Stimulated activated CD4-positive, alpha-beta T cell treated with anti-CD3 and anti-CD28 coated beads, Interleukin-4, amount 100 ng/mL, for 1 hour (primary cell): ENCODE data around the gene ARL15.

Experiments
- DNase-seq: peaks from one replicate; pipeline ENCODE4 v3.0.0-alpha.2; 2020

The ARL15 gene

DNA sequence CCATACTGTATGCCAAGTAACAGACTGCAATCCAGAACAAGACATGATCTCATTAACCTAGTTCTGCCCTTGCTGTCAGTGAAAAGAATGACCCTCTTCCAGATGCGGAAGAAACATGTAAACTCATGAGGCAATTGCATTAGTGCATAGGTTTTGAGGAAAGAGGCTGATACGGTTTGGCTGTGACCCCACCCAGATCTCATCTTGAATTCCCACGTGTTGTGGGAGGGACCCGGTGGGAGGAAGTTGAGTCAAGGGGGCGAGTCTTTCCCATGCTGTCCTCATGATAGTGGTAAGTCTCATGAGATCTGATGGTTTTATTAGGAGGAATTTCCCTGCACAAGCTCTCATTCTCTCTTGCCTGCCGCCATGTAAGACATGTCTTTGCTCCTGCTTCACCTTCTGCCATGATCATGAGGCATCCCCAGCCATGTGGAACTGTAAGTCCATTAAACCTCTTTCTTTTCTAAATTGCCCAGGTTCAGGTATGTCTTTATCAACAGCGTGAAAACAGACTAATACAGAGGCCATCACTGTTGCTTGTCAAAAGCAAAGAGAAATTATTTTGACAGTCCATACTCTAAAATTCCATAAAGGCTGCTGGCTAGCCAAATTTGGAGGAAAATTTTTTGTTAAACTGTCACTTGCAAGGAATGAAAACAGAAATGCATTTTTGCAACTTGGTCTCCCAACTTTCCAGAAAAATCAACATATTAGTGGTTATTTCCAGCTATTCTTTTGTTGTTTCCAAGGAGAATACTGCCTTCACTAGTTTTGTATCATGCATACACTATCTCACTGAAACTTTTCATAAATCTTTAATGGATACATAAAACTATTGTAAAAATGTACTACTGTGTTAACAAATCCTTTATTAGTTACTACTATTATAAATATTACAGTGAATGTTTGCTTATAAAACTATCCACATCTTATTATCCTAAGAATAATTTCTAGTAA is 3.2 kb upstream of the ARL15 start:
- no peak for DNase-seq

DNA sequence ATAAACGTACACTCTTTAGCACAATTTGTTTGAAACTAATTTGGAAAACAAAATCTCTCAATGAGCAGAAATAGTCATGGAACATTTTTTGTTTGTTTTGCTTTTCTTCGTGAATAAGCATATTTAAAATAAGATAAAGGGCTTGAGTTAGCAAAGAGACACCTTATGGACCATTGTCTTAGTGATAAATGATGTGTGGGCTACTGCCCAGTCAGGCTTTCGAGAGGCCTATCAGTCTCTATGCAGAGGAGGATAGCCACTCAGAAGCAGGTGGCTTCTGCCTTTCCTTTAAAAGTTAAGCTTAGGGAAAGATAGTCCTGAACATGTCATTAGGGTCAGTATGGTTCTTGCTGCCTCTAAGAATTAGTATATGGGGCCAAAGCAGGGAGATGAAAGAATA is 2.1 kb upstream of the ARL15 start:
- no peak for DNase-seq

GRCh38 chr5:54311176-54311677 is 854 bp upstream of the ARL15 start:
- DNase-seq, result no peak

- peak; percentile 29 for DNase-seq
Observed at GRCh38 chr5:54309691-54310432, 511 bp downstream of the ARL15 start.

DNA sequence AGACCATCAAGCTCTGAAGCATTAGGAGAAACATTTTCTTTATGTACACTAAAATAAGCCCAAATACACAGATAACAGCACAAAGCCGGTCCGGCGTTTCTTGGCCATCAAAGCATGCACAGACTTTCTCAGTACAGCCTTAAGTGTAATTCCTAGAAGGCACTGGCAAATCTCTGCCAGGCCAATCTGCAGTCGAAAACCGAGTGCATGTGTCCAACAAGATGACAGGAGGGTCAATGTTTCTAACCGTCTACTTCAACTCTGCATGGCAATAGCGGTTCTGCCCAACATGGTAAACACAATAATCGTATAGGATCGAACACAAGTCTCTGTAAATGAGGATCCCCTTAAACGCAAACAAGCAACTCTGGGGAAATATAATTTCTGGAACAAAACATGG is 1.1 kb downstream of the ARL15 start:
- no peak for DNase-seq

DNA sequence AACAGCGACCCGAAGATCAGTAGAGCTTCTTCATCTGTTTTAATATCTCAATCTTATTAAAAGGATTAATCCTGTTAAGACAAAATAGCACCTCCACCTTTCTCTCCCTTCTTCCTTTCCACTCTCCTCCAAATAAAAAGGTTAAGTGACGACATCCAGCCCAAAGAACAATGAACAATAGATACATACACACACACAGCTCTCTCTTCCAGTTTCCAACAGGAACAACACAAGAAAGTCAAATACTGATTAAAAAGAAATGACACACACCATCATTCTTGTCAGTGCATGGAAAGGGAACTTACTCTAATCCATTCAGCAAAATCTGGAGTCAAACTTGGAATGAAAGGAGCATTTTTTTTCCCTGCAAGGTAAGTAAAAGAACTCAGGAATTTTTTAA is 2.8 kb downstream of the ARL15 start:
- no peak for DNase-seq

- no peak for DNase-seq
Observed at GRCh38 chr5:54306893-54307292, 3.5 kb downstream of the ARL15 start.

DNA sequence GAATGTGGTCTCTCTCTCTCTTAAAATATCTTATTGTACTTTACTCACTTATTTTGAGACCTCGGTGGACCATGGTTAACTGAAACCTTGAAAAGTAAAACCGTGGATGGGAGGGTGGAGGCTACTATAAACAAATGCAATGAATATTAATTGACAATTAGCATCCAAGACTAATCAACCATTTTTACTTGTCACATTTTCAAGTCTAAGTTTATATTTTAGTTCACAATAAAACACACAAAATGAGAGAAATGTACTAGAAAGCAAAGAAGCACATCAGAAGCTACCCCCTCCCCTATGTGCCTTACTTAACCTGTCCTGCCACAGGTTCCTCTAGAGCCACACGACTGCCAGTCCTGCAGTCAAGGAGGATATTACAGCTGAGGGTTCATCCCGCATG is 4.6 kb downstream of the ARL15 start:
- no peak for DNase-seq

- DNase-seq, result no peak
Observed at GRCh38 chr5:54304040-54304439, 6.3 kb downstream of the ARL15 start.

GRCh38 chr5:54302267-54302687 is 8.1 kb downstream of the ARL15 start:
- no peak for DNase-seq

- no peak for DNase-seq
Observed at GRCh38 chr5:54301849-54302248, 8.5 kb downstream of the ARL15 start.

DNA sequence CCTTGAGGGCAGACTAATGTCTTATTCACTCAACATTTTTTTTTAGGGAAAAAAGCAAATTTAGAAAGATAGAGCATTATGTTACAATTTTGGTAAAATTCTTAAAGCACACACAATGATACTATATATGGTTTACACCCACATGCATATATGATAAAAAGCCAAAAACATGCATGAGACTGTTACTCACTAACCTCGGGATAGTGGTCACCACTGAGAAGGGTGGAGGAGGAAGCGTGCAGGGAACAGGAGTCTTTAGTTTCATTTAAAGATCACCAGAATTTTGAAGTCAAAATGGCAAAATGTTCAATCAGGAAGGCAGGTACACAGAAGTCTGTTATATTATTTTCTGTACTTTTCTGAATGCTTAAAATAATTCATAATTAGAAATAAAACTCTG is 9.2 kb downstream of the ARL15 start:
- DNase-seq, result no peak

GRCh38 chr5:54298947-54299346 is 11.4 kb downstream of the ARL15 start:
- no peak for DNase-seq

DNA sequence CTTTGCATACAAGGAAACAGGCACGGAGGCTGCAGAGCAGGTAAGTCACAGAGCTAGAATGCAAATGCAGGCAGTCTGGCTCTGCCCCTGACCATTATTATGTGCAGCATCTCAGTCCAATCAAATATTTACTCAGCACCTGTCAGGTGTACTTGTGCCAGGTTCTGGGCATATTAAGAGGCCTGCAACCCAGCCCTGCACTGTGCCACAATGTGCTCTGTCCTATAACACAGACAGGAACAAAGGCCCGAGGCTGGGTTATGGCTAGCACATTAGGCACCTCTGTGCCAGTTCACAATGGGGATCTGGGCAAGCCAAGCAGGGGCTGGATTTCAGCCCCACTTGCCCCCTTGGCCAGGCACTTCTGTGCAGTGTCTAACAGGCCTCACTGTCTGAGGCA is 14.0 kb downstream of the ARL15 start:
- DNase-seq, result no peak

GRCh38 chr5:54295651-54296276 is 14.6 kb downstream of the ARL15 start:
- no peak for DNase-seq

- DNase-seq, result no peak
Observed at GRCh38 chr5:54294097-54294667, 16.2 kb downstream of the ARL15 start.

GRCh38 chr5:54292866-54293265 is 17.5 kb downstream of the ARL15 start:
- DNase-seq, result no peak

GRCh38 chr5:54291498-54291897 is 18.9 kb downstream of the ARL15 start:
- no peak for DNase-seq

GRCh38 chr5:54289769-54290168 is 20.6 kb downstream of the ARL15 start:
- no peak for DNase-seq

- DNase-seq, result no peak
Observed at GRCh38 chr5:54288568-54289217, 21.7 kb downstream of the ARL15 start.

DNA sequence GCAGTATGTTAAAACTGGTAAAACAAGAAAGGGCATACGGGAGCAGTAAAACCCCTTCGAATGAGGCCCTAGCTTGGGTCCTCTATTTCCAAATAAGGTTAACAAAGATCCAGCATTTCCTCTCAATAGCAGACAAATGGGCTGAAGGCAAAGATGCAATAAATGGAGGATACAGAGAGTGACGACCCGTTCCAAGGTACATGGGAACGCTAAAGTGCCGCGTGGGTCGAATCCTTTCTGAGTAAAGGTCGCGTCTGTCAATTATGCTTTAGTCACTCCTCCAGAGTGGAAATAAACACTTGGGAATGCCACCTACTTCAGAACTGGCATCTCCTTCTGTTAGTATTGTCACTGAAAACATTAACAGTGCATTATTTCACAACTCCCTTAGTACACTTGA is 24.7 kb downstream of the ARL15 start:
- no peak for DNase-seq

- no peak for DNase-seq
Observed at GRCh38 chr5:54284586-54284985, 25.8 kb downstream of the ARL15 start.

DNA sequence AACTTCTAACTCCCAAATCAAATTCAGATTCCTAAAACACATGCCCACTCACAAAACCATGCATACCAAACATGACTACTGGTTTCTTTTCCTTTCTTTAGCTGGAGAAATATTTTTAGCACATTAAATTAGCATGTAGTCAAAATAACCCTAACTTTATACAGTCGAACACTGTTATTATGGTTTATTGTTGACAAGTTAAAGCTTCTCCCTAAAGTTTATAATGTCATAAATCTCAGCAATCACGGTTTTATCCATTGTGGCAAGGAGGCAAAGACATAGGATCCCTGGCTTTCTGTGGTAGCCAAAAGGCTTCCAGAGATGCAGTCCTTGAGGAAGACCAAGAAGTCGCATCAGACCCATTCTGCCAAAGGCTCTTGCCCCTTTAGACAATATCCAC is 27.5 kb downstream of the ARL15 start:
- DNase-seq, result no peak
